Hepatocyte (in vitro differentiated cells): Measurements from ENCODE around the gene PYCR2.

ENCODE experiments used
- EZH2 ChIP-seq: fragments of 200-600 bp; sonication (generic); IDR thresholded peaks from 2 replicates; pipeline ENCODE4 v1.6.1; 2016; ENCODE audit warnings: antibody characterized with exemption, mild to moderate bottlenecking, borderline replicate concordance
- EZH2phosphoT487 ChIP-seq: fragments of 200-600 bp; sonication (generic); IDR thresholded peaks from one replicate; pipeline ENCODE4 v1.6.1; 2018; ENCODE audit warnings: antibody characterized with exemption, mild to moderate bottlenecking, low read depth, moderate library complexity; ENCODE audit not compliant: unreplicated experiment, severe bottlenecking
- TF ChIP-seq, protein P1 (sequence below): fragments of 200-600 bp; sonication (generic); IDR thresholded peaks from 2 replicates; pipeline ENCODE4 v1.5.1; 2016; ENCODE audit warnings: antibody characterized with exemption, mild to moderate bottlenecking; ENCODE audit not compliant: poor library complexity

- TF ChIP-seq, protein P1, sequence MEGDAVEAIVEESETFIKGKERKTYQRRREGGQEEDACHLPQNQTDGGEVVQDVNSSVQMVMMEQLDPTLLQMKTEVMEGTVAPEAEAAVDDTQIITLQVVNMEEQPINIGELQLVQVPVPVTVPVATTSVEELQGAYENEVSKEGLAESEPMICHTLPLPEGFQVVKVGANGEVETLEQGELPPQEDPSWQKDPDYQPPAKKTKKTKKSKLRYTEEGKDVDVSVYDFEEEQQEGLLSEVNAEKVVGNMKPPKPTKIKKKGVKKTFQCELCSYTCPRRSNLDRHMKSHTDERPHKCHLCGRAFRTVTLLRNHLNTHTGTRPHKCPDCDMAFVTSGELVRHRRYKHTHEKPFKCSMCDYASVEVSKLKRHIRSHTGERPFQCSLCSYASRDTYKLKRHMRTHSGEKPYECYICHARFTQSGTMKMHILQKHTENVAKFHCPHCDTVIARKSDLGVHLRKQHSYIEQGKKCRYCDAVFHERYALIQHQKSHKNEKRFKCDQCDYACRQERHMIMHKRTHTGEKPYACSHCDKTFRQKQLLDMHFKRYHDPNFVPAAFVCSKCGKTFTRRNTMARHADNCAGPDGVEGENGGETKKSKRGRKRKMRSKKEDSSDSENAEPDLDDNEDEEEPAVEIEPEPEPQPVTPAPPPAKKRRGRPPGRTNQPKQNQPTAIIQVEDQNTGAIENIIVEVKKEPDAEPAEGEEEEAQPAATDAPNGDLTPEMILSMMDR, result no peak
- no peak for TF ChIP-seq EZH2
- no peak for TF ChIP-seq EZH2phosphoT487
Observed at GRCh38 chr1:225896937-225897549, 27.0 kb downstream of the PYCR2 start.
